Measurements from ENCODE around the gene TMEM43.

DNA sequence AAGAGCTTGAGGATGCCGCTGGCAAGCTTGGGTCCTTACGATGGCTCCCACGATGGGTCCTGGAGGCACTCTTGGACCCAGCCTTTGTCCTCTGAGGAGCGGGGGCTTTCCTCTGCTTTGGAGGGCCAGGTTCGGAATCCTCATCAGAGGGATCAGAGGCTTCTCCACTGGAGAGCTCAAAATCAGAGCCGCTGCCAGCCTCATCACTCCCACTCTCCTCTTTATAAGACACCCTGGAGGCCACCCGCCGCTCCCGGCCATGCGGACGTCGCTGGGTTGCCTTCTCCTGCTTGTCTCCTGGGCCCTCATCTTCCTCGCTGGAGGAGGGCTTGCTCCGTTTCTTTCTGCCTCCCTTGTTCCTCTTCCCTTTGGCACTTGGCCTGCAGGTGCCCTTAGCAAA, 33.5 kb downstream of the TMEM43 start:
- TF ChIP-seq RCOR1 (IDR thresholded peaks at IDR 0.05; ENCODE audit: low read length): no peak
- TF ChIP-seq, protein P1, sequence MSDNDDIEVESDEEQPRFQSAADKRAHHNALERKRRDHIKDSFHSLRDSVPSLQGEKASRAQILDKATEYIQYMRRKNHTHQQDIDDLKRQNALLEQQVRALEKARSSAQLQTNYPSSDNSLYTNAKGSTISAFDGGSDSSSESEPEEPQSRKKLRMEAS (IDR thresholded peaks at IDR 0.05; ENCODE audit: low read depth): no peak
- no peak for TF ChIP-seq JUND (IDR thresholded peaks at IDR 0.05)
- TF ChIP-seq POLR2AphosphoS5 (IDR thresholded peaks at IDR 0.05; ENCODE audit: low read depth, low read length): no peak
- TF ChIP-seq CTCF (IDR thresholded peaks at IDR 0.05): no peak
- TF ChIP-seq EP300 (IDR thresholded peaks at IDR 0.05; ENCODE audit: borderline replicate concordance in 1 of 2, low read depth in 1 of 2, low read length in 1 of 2): no peak
- TF ChIP-seq SIN3A (IDR thresholded peaks at IDR 0.05; ENCODE audit: borderline replicate concordance, low read depth, low read length): no peak
- TF ChIP-seq MXI1 (IDR thresholded peaks at IDR 0.05; ENCODE audit: low read depth, low read length): no peak
- TF ChIP-seq TAF1 (IDR thresholded peaks at IDR 0.05; ENCODE audit: borderline replicate concordance, low read depth, low read length): no peak
- no peak for TF ChIP-seq RAD21 (IDR thresholded peaks at IDR 0.05; ENCODE audit: low read length)
- TF ChIP-seq, protein P2, sequence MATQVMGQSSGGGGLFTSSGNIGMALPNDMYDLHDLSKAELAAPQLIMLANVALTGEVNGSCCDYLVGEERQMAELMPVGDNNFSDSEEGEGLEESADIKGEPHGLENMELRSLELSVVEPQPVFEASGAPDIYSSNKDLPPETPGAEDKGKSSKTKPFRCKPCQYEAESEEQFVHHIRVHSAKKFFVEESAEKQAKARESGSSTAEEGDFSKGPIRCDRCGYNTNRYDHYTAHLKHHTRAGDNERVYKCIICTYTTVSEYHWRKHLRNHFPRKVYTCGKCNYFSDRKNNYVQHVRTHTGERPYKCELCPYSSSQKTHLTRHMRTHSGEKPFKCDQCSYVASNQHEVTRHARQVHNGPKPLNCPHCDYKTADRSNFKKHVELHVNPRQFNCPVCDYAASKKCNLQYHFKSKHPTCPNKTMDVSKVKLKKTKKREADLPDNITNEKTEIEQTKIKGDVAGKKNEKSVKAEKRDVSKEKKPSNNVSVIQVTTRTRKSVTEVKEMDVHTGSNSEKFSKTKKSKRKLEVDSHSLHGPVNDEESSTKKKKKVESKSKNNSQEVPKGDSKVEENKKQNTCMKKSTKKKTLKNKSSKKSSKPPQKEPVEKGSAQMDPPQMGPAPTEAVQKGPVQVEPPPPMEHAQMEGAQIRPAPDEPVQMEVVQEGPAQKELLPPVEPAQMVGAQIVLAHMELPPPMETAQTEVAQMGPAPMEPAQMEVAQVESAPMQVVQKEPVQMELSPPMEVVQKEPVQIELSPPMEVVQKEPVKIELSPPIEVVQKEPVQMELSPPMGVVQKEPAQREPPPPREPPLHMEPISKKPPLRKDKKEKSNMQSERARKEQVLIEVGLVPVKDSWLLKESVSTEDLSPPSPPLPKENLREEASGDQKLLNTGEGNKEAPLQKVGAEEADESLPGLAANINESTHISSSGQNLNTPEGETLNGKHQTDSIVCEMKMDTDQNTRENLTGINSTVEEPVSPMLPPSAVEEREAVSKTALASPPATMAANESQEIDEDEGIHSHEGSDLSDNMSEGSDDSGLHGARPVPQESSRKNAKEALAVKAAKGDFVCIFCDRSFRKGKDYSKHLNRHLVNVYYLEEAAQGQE (IDR thresholded peaks at IDR 0.05; ENCODE audit: low read depth, low read length): no peak
- TF ChIP-seq FOXJ3 (CRISPR knock-in tag; IDR thresholded peaks at IDR 0.05): no peak
- no peak for TF ChIP-seq USF1 (IDR thresholded peaks at IDR 0.05; ENCODE audit: borderline replicate concordance, low read depth)
